Right atrium auricular region (tissue), 2 donors: ENCODE results near the gene RERE. TPM values are rescaled to one million over a fixed set of nuclear protein-coding genes. Genes with fewer than 3 reads are reported as not detected.

Source experiments
- DNase-seq: peaks from one replicate; pipeline ENCODE4 v3.0.0-alpha.2; 2019; ENCODE audit warnings: low spot score
- H3K27ac ChIP-seq, 2 donors: fragments of 200-600 bp; sonication (generic); 1 replicate in 1 of 2; 2 replicates in 1 of 2; pipeline ENCODE4 v1.5.1; 2016 to 2019
- H3K27me3 ChIP-seq, 2 donors: fragments of 200-600 bp; sonication (generic); one replicate each; pipeline versions ENCODE4 v1.5.1 to v1.6.0; 2017 to 2019
- H3K36me3 ChIP-seq: fragments of 200-600 bp; sonication (generic); one replicate; pipeline ENCODE4 v1.5.1; 2016
- H3K4me1 ChIP-seq, 2 donors: fragments of 200-600 bp; sonication (generic); one replicate each; pipeline versions ENCODE4 v1.5.1 to v1.6.0; 2017 to 2019
- H3K4me3 ChIP-seq, 2 donors: fragments of 200-600 bp; sonication (generic); 1 replicate in 1 of 2; 2 replicates in 1 of 2; pipeline ENCODE4 v1.5.1; 2017 to 2019; ENCODE audit warnings: mild to moderate bottlenecking in 1 of 2, moderate library complexity in 1 of 2
- H3K9me3 ChIP-seq, 2 donors: fragments of 200-600 bp; sonication (generic); one replicate each; pipeline ENCODE4 v1.5.1; 2019
- CTCF ChIP-seq, 2 donors: fragments of 200-600 bp; sonication (generic); IDR thresholded peaks; one replicate each; pipeline ENCODE4 v1.5.1; 2019; ENCODE audit warnings: antibody characterized with exemption in 2 of 2
- total RNA-seq, 2 donors: library from RNA; depleted of rRNA; stranded (reverse); fragments of >200 nt; gene quantifications; one replicate each; pipeline ENCODE4 v1.1.0, GENCODE V29; 2016

Gene RERE
- total RNA-seq, 2 donors from 2014 or later, result 99.8 to 125 TPM

- DNase-seq, result no peak
- no peaks in the 10 kb centered on the region for H3K9me3 ChIP-seq
- peak overlapping the region; percentile 90 to 98 for H3K27ac ChIP-seq
- H3K4me3 ChIP-seq, result no peak overlapping the region
- peaks cover 16% of the 10 kb centered on the region for H3K36me3 ChIP-seq
- TF ChIP-seq CTCF (IDR thresholded peaks at IDR 0.05), result no peak
- no peaks in the 10 kb centered on the region for H3K27me3 ChIP-seq
- peaks cover 0 to 90% of the 10 kb centered on the region in 2 donors for H3K4me1 ChIP-seq
Observed at GRCh38 chr1:8378981-8379470, 438.4 kb downstream of the RERE start.

- H3K36me3 ChIP-seq, result peaks cover 8% of the 10 kb centered on the region
Observed at GRCh38 chr1:8378178-8378577, 439.3 kb downstream of the RERE start.

DNA sequence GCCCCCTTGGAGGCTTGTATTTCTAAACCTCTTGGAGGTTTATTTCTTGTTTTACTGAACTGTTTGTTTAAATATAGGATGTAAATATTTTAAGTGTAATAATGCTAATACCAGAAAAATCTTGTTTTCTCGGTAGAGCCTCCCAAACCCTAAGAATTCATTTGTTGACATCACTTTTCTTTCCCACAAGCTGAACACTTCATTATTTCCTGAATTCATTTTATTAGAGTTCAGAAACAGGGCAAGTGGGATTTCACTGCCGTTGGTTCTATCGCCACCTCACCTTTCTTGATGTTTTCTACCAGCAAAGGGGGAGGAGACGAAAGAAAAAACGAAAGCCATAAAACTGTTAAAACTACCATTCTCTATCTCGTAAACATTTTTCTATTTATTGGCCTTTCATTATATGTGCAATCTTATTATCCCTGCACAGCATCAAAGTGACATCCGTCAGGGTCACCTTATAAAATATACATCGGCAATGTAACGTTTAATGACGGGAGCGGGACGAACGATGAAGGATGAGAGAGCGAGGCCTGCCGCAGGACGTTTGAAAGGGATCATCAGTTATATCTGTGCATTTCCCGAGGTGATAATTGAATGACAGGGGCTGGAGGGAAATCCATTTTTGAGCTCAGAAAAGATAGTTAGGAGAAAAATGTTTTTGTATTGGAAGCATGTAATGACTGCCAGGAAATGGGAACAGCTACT, 440.0 kb downstream of the RERE start:
- Histone ChIP-seq H3K36me3 (peaks cover 8% of the 10 kb centered on the region), H3K4me3 (no peak overlapping the region)
- no peak for TF ChIP-seq CTCF (IDR thresholded peaks at IDR 0.05)

More at GRCh38 chr1:8378178-8378577, 439.3 kb downstream of the RERE start:
- Histone ChIP-seq H3K9me3 (no peaks in the 10 kb centered on the region), H3K4me1 (peaks cover 0 to 91% of the 10 kb centered on the region in 2 donors), H3K27ac (peak overlapping the region; percentile 90 to 98), H3K4me3 (no peak overlapping the region), H3K27me3 (no peaks in the 10 kb centered on the region)
- no peak for TF ChIP-seq CTCF (IDR thresholded peaks at IDR 0.05)
- no peak for DNase-seq

GRCh38 chr1:8376358-8376840, 441.0 kb downstream of the RERE start:
- no peak for TF ChIP-seq CTCF (IDR thresholded peaks at IDR 0.05)
- no peaks in the 10 kb centered on the region for H3K9me3 ChIP-seq
- no peak overlapping the region for H3K4me3 ChIP-seq
- H3K27me3 ChIP-seq, result no peaks in the 10 kb centered on the region
- peaks cover 0 to 91% of the 10 kb centered on the region in 2 donors for H3K4me1 ChIP-seq
- DNase-seq, result no peak
- peak overlapping the region; percentile 90 to 98 for H3K27ac ChIP-seq
- H3K36me3 ChIP-seq, result peaks cover 15% of the 10 kb centered on the region

More for the DNA sequence above, 440.0 kb downstream of the RERE start:
- no peak for DNase-seq
- H3K4me1 ChIP-seq, result peaks cover 0 to 91% of the 10 kb centered on the region in 2 donors
- H3K27ac ChIP-seq, result peak overlapping the region; percentile 90 to 98
- no peaks in the 10 kb centered on the region for H3K27me3 ChIP-seq
- no peaks in the 10 kb centered on the region for H3K9me3 ChIP-seq

- Histone ChIP-seq H3K4me3 (no peak overlapping the region), H3K27me3 (no peaks in the 10 kb centered on the region), H3K36me3 (peaks cover 8% of the 10 kb centered on the region), H3K9me3 (no peaks in the 10 kb centered on the region), H3K4me1 (peaks cover 0 to 92% of the 10 kb centered on the region in 2 donors), H3K27ac (peak overlapping the region; percentile 90 to 98)
- TF ChIP-seq CTCF (IDR thresholded peaks at IDR 0.05), result peak; percentile 16 to 52
- no peak for DNase-seq
Observed at GRCh38 chr1:8374812-8375211, 442.6 kb downstream of the RERE start.
